SK-N-SH (cell line): ENCODE data around the gene ARHGAP4. TPM values are rescaled to one million over a fixed set of nuclear protein-coding genes. Genes with fewer than 3 reads are reported as not detected.

Source experiments
- CTCF ChIA-PET: fragments of 300-600, 350-600 bp; formaldehyde crosslinking; extraction: SDS; loops from one replicate; lab custom pipeline; 2021; lab: Yijun Ruan, JAX
- POLR2A ChIA-PET: fragments of 350-600 bp; sonication (Branson Sonifier 250); formaldehyde crosslinking; extraction: SDS; loops from one replicate; lab custom pipeline; 2020; ENCODE audit warnings: antibody characterized with exemption, inconsistent platforms; lab: Yijun Ruan, JAX
- DNase-seq: peaks from one replicate; pipeline ENCODE4 v3.0.0; 2012
- H2AFZ ChIP-seq: fragments of 200-600 bp; sonication (generic); 2 replicates; pipeline ENCODE4 v1.8.1; 2016; ENCODE audit warnings: antibody characterized with exemption, mild to moderate bottlenecking, low read depth
- H3F3A ChIP-seq: fragments of 200-600 bp; sonication (generic); replicated peaks from 2 replicates; pipeline ENCODE3; 2016; ENCODE audit warnings: antibody characterized with exemption, mild to moderate bottlenecking; ENCODE audit not compliant: insufficient read depth
- H3K27ac ChIP-seq, 2 experiments: fragments of 200-500 bp in 1 of 2; fragments of 200-600 bp in 1 of 2; sonication (Bioruptor generic) in 1 of 2; sonication (generic), shearing (Covaris generic) in 1 of 2; 2 replicates each; pipeline versions ENCODE4 v1.5.1 to v1.6.1; 2014 to 2016; ENCODE audit warnings: low read depth in 2 of 2, inconsistent platforms in 1 of 2, low read length in 1 of 2, mild to moderate bottlenecking in 1 of 2, mixed read lengths in 1 of 2
- H3K27me3 ChIP-seq: fragments of 200-600 bp; sonication (generic), shearing (Covaris generic); 2 replicates; pipeline ENCODE4 v1.6.1; 2016; ENCODE audit warnings: mixed run types; ENCODE audit not compliant: insufficient read depth
- H3K36me3 ChIP-seq, 2 experiments: fragments of 200-500 bp in 1 of 2; fragments of 200-600 bp in 1 of 2; sonication (Bioruptor generic) in 1 of 2; sonication (generic) in 1 of 2; replicated peaks in 1 of 2; 2 replicates each; pipeline versions ENCODE3 to v1.5.1; 2014 to 2016; ENCODE audit warnings: low read length in 1 of 2, mild to moderate bottlenecking in 1 of 2; ENCODE audit not compliant: insufficient read depth in 2 of 2, control insufficient read depth in 1 of 2
- H3K4me1 ChIP-seq, 2 experiments: fragments of 200-500 bp in 1 of 2; fragments of 200-600 bp in 1 of 2; sonication (Bioruptor generic) in 1 of 2; sonication (generic), shearing (Covaris generic) in 1 of 2; 2 replicates each; pipeline versions ENCODE4 v1.5.1 to v1.6.1; 2014 to 2016; ENCODE audit warnings: low read depth in 1 of 2, low read length in 1 of 2, mixed run types in 1 of 2; ENCODE audit not compliant: insufficient read depth in 2 of 2, control insufficient read depth in 1 of 2
- H3K4me2 ChIP-seq: fragments of 200-600 bp; sonication (generic), shearing (Covaris generic); 2 replicates; pipeline ENCODE4 v1.6.1; 2017; ENCODE audit warnings: mixed run types
- H3K4me3 ChIP-seq, 2 experiments: fragments of 200-500 bp in 1 of 2; fragments of 200-600 bp in 1 of 2; sonication (Bioruptor generic) in 1 of 2; sonication (generic), shearing (Covaris generic) in 1 of 2; 2 replicates each; pipeline versions ENCODE4 v1.5.1 to v1.8.1; 2014 to 2016; ENCODE audit warnings: low read depth in 2 of 2, inconsistent platforms in 1 of 2, low read length in 1 of 2, mild to moderate bottlenecking in 1 of 2, mixed read lengths in 1 of 2, moderate library complexity in 1 of 2
- H3K79me2 ChIP-seq: fragments of 200-600 bp; sonication (generic); 2 replicates; pipeline ENCODE4 v1.8.1; 2017; ENCODE audit warnings: mild to moderate bottlenecking; ENCODE audit not compliant: insufficient read depth
- H3K9ac ChIP-seq: fragments of 200-600 bp; sonication (generic); 2 replicates; pipeline ENCODE4 v1.6.1; 2017; ENCODE audit warnings: mixed run types
- H3K9me2 ChIP-seq: fragments of 200-600 bp; sonication (generic); 2 replicates; pipeline ENCODE4 v1.6.1; 2017; ENCODE audit warnings: mixed run types
- H3K9me3 ChIP-seq: fragments of 200-600 bp; sonication (generic); 2 replicates; pipeline ENCODE4 v1.6.1; 2017; ENCODE audit warnings: mixed run types, mild to moderate bottlenecking, moderate library complexity
- H4K20me1 ChIP-seq: fragments of 200-600 bp; sonication (generic); 2 replicates; pipeline ENCODE4 v1.6.1; 2017; ENCODE audit warnings: mild to moderate bottlenecking, mixed run types; ENCODE audit not compliant: insufficient read depth
- ELF1 ChIP-seq: IDR thresholded peaks from 2 replicates; pipeline ENCODE4 v1.4.0; 2012
- FOXM1 ChIP-seq: IDR thresholded peaks from 2 replicates; pipeline ENCODE4 v1.4.0; 2012; ENCODE audit warnings: low read depth, mild to moderate bottlenecking
- GABPA ChIP-seq: IDR thresholded peaks from 2 replicates; pipeline ENCODE4 v1.4.0; 2012; ENCODE audit warnings: low read depth, mild to moderate bottlenecking
- GATA2 ChIP-seq: sonication (generic); formaldehyde crosslinking; IDR thresholded peaks from 2 replicates; pipeline ENCODE4 v1.5.0; 2020; ENCODE audit warnings: mild to moderate bottlenecking, missing genetic modification reagents
- JUND ChIP-seq: IDR thresholded peaks from 2 replicates; pipeline ENCODE4 v1.4.0; 2012
- MEF2A ChIP-seq: IDR thresholded peaks from 2 replicates; pipeline ENCODE4 v1.4.0; 2012; ENCODE audit warnings: low read depth, borderline replicate concordance
- NRF1 ChIP-seq: IDR thresholded peaks from 2 replicates; pipeline ENCODE4 v1.6.1; 2012; ENCODE audit warnings: low read depth, mild to moderate bottlenecking, low read length
- POLR2AphosphoS5 ChIP-seq: IDR thresholded peaks from 2 replicates; pipeline ENCODE4 v1.6.1; 2012; ENCODE audit warnings: low read depth, low read length
- RAD21 ChIP-seq: IDR thresholded peaks from 2 replicates; pipeline ENCODE4 v1.6.1; 2012; ENCODE audit warnings: mild to moderate bottlenecking, low read length
- RCOR1 ChIP-seq: fragments of 150-350 bp; IDR thresholded peaks from 2 replicates; pipeline ENCODE4 v1.6.1; 2017; ENCODE audit warnings: antibody characterized with exemption, low read length
- SIN3A ChIP-seq: IDR thresholded peaks from 2 replicates; pipeline ENCODE4 v1.6.1; 2012; ENCODE audit warnings: low read depth, mild to moderate bottlenecking, low read length, moderate library complexity, borderline replicate concordance
- TEAD4 ChIP-seq: IDR thresholded peaks from 2 replicates; pipeline ENCODE4 v1.4.0; 2012; ENCODE audit warnings: mild to moderate bottlenecking, borderline replicate concordance; ENCODE audit not compliant: insufficient read depth
- USF1 ChIP-seq: IDR thresholded peaks from 2 replicates; pipeline ENCODE4 v1.4.0; 2012; ENCODE audit warnings: low read depth, borderline replicate concordance
- YY1 ChIP-seq: IDR thresholded peaks from 2 replicates; pipeline ENCODE4 v1.4.0; 2012; ENCODE audit warnings: low read depth, mild to moderate bottlenecking
- WGBS: methylation state at CpG from one replicate; pipeline ENCODE4 v1.1.6; 2017; ENCODE audit warnings: low lambda C conversion rate; 5-methylcytosine and 5-hydroxymethylcytosine counted together
- polyA plus RNA-seq, 3 experiments: library from polyadenylated mRNA; depleted of rRNA; stranded (reverse); fragments of >200 nt; gene quantifications; 2 replicates each; pipeline ENCODE4 v1.2.3, GENCODE V29; 2012
- TF ChIP-seq, protein P1 (sequence below): fragments of 200-600 bp; sonication (generic); IDR thresholded peaks from 2 replicates; pipeline ENCODE4 v1.6.1; 2017; ENCODE audit warnings: antibody characterized with exemption, mild to moderate bottlenecking, moderate library complexity
- TF ChIP-seq, protein P2 (sequence below): IDR thresholded peaks from 2 replicates; pipeline ENCODE4 v1.4.0; 2012; ENCODE audit warnings: low read depth, borderline replicate concordance
- TF ChIP-seq, protein P3 (sequence below): fragments of 150-350 bp; IDR thresholded peaks from 2 replicates; pipeline ENCODE4 v1.6.1; 2016; ENCODE audit warnings: mild to moderate bottlenecking, low read depth, low read length

The ARHGAP4 gene
- 1.6 and 2.2 TPM in 2 replicates for polyA plus RNA-seq (2012; rRNA removed)
- polyA plus RNA-seq (2012; cell fraction: cytosol; rRNA removed) = 0.45 and 0.94 TPM in 2 replicates
- polyA plus RNA-seq (2012; cell fraction: nucleus; rRNA removed) = 15.6 and 25.4 TPM in 2 replicates

- no peaks in the 10 kb centered on the region for H3K79me2 ChIP-seq
- H3K9me3 ChIP-seq = no peaks in the 10 kb centered on the region
- peak within 1 kb of the TSS; percentile 71 to 94 for H3K4me3 ChIP-seq
- H3K27me3 ChIP-seq = peaks cover 8% of the 10 kb centered on the region; the same call in 1 of the 2 replicates
- WGBS = 73% methylated on average over 22 of the region's 59 CpGs
- TF ChIP-seq, protein P1, sequence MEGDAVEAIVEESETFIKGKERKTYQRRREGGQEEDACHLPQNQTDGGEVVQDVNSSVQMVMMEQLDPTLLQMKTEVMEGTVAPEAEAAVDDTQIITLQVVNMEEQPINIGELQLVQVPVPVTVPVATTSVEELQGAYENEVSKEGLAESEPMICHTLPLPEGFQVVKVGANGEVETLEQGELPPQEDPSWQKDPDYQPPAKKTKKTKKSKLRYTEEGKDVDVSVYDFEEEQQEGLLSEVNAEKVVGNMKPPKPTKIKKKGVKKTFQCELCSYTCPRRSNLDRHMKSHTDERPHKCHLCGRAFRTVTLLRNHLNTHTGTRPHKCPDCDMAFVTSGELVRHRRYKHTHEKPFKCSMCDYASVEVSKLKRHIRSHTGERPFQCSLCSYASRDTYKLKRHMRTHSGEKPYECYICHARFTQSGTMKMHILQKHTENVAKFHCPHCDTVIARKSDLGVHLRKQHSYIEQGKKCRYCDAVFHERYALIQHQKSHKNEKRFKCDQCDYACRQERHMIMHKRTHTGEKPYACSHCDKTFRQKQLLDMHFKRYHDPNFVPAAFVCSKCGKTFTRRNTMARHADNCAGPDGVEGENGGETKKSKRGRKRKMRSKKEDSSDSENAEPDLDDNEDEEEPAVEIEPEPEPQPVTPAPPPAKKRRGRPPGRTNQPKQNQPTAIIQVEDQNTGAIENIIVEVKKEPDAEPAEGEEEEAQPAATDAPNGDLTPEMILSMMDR = no peak
- no peak for TF ChIP-seq GATA2
- TF ChIP-seq RAD21 = no peak
- TF ChIP-seq RCOR1 = no peak
- TF ChIP-seq USF1 = no peak
- no peak for TF ChIP-seq MEF2A
- TF ChIP-seq GABPA = no peak
- TF ChIP-seq POLR2AphosphoS5 = no peak
- no peak for TF ChIP-seq ELF1
- TF ChIP-seq, protein P2, sequence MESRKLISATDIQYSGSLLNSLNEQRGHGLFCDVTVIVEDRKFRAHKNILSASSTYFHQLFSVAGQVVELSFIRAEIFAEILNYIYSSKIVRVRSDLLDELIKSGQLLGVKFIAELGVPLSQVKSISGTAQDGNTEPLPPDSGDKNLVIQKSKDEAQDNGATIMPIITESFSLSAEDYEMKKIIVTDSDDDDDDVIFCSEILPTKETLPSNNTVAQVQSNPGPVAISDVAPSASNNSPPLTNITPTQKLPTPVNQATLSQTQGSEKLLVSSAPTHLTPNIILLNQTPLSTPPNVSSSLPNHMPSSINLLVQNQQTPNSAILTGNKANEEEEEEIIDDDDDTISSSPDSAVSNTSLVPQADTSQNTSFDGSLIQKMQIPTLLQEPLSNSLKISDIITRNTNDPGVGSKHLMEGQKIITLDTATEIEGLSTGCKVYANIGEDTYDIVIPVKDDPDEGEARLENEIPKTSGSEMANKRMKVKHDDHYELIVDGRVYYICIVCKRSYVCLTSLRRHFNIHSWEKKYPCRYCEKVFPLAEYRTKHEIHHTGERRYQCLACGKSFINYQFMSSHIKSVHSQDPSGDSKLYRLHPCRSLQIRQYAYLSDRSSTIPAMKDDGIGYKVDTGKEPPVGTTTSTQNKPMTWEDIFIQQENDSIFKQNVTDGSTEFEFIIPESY = no peak
- TF ChIP-seq TEAD4 = no peak
- TF ChIP-seq, protein P3, sequence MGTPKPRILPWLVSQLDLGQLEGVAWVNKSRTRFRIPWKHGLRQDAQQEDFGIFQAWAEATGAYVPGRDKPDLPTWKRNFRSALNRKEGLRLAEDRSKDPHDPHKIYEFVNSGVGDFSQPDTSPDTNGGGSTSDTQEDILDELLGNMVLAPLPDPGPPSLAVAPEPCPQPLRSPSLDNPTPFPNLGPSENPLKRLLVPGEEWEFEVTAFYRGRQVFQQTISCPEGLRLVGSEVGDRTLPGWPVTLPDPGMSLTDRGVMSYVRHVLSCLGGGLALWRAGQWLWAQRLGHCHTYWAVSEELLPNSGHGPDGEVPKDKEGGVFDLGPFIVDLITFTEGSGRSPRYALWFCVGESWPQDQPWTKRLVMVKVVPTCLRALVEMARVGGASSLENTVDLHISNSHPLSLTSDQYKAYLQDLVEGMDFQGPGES = no peak
- no peak for TF ChIP-seq JUND
- no peak for TF ChIP-seq YY1
- TF ChIP-seq NRF1 = no peak
- TF ChIP-seq SIN3A = no peak
- no peak for TF ChIP-seq FOXM1
- TF ChIP-seq, all 33 proteins: peak for 0
- peaks cover 19% of the 10 kb centered on the region for H3F3A ChIP-seq
- peaks cover 0 to 71% of the 10 kb centered on the region in 2 experiments; a peak in 1 of 4 replicates for H3K4me1 ChIP-seq
- no peak within 1 kb of the TSS for H2AFZ ChIP-seq
- no peaks in the 10 kb centered on the region for H3K9me2 ChIP-seq
- peaks cover 0 to 17% of the 10 kb centered on the region in 2 experiments for H3K36me3 ChIP-seq
- no peak for DNase-seq
- peak within 1 kb of the TSS; percentile 99; the same call in 1 of the 2 replicates for H3K9ac ChIP-seq
- peak within 1 kb of the TSS; percentile 99 for H3K4me2 ChIP-seq
- ChIA-PET POLR2A (interaction anchor here (0.9 to 2.0 kb wide), 3 partner anchors 8 to 18 kb away, joined by 3 to 9 read pairs (median 6); partner anchors contain the start of genes NAA10 and RENBP), CTCF (interaction anchor here (0.5 to 16.7 kb wide), 7 partner anchors 9 to 324 kb away, joined by 3 to 271 read pairs (median 3); partner anchors contain the start of genes NAA10 and RENBP)
- peaks cover 10% of the 10 kb centered on the region for H4K20me1 ChIP-seq
- peak within 1 kb of the TSS; percentile 97 for H3K27ac ChIP-seq
These were observed at the start of gene ARHGAP4 for GRCh38 chrX:153925739-153926551. ARHGAP4 (minus strand) TSS chrX:153926264; CDS start chrX:153926202, 62 bp downstream.
